GM12878 (cell line): ENCODE results near the gene MGME1. TPM values are rescaled to one million over a fixed set of nuclear protein-coding genes. Genes with fewer than 3 reads are reported as not detected.

Source experiments
- BCL3 ChIP-seq: IDR thresholded peaks from 2 replicates; pipeline ENCODE4 v1.6.1; 2011; ENCODE audit warnings: borderline replicate concordance, low read depth, mild to moderate bottlenecking, moderate library complexity, low read length; ENCODE audit not compliant: insufficient read depth, poor library complexity, severe bottlenecking
- CUX1 ChIP-seq: IDR thresholded peaks from 2 replicates; pipeline ENCODE4 v1.6.1; 2012; ENCODE audit warnings: improper control_type of control experiment, low read depth, low read length; ENCODE audit not compliant: insufficient replicate concordance
- EED ChIP-seq: sonication (generic); IDR thresholded peaks from 2 replicates; pipeline ENCODE4 v1.6.1; 2016; ENCODE audit warnings: antibody characterized with exemption, low read depth
- ELK1 ChIP-seq: IDR thresholded peaks from 2 replicates; pipeline ENCODE4 v1.6.1; 2012; ENCODE audit warnings: low read depth, low read length, improper control_type of control experiment
- NR2C2 ChIP-seq: IDR thresholded peaks from 2 replicates; pipeline ENCODE4 v1.6.1; 2011; ENCODE audit warnings: borderline replicate concordance, low read depth; ENCODE audit not compliant: control insufficient read depth, insufficient read length
- PML ChIP-seq: IDR thresholded peaks from 2 replicates; pipeline ENCODE4 v1.6.1; 2012; ENCODE audit warnings: low read length, inconsistent platforms
- RCOR1 ChIP-seq: conservative IDR thresholded peaks from 2 replicates; pipeline ENCODE4 v1.6.1; 2012; ENCODE audit warnings: low read depth, low read length, improper control_type of control experiment
- SUZ12 ChIP-seq: fragments of 200-600 bp; sonication (generic); IDR thresholded peaks from one replicate; pipeline ENCODE4 v1.6.1; 2018; ENCODE audit warnings: antibody characterized with exemption, mild to moderate bottlenecking; ENCODE audit not compliant: unreplicated experiment
- TCF7 ChIP-seq: IDR thresholded peaks from 2 replicates; pipeline ENCODE4 v1.6.1; 2014; ENCODE audit warnings: antibody characterized with exemption, borderline replicate concordance
- polyA plus RNA-seq, 11 experiments: library from polyadenylated mRNA; depleted of rRNA in 4 of 11; unstranded in 6 of 11; stranded (reverse) in 5 of 11; fragments of >200 nt; fragmentation: Nextera tagmentation in 4 of 11; fragmentation: Illumina TruSeq in 1 of 11; extraction: Ambion mirVana in 4 of 11; extraction: Trizol in 1 of 11; gene quantifications; 1 replicate in 1 of 11; 2 replicates in 10 of 11; pipeline versions ENCODE4 v1.2.1 to v1.2.3, GENCODE V29; 2011 to 2016; ENCODE audit warnings: inconsistent platforms in 2 of 11, missing spikeins in 2 of 11, low read depth in 1 of 11
- total RNA-seq, 4 experiments: library from RNA; depleted of rRNA in 3 of 4; stranded (reverse); fragments of >200 nt in 3 of 4; fragmentation: Illumina TruSeq in 1 of 4; extraction: Trizol in 1 of 4; gene quantifications; 2 replicates each; pipeline versions ENCODE4 v1.2.1 to v1.2.3, GENCODE V29; 2013 to 2021
- TF ChIP-seq, protein P1 (sequence below): fragments of 450-650 bp; IDR thresholded peaks from 2 replicates; pipeline ENCODE4 v1.6.1; 2017; ENCODE audit warnings: mild to moderate bottlenecking, moderate library complexity

Gene MGME1
- total and polyA plus RNA-seq, 10 of the 15 experiments (the other 5 are each of a cell fraction or from before 2014, with no cell fraction given) = 13.4 to 44.8 (median 30.6) TPM

- TF ChIP-seq CUX1 (no peak), NR2C2 (no peak), SUZ12 (no peak), TCF7 (no peak), RCOR1 (no peak), BCL3 (no peak), PML (no peak), EED (no peak), ELK1 (no peak)
- TF ChIP-seq, protein P1, sequence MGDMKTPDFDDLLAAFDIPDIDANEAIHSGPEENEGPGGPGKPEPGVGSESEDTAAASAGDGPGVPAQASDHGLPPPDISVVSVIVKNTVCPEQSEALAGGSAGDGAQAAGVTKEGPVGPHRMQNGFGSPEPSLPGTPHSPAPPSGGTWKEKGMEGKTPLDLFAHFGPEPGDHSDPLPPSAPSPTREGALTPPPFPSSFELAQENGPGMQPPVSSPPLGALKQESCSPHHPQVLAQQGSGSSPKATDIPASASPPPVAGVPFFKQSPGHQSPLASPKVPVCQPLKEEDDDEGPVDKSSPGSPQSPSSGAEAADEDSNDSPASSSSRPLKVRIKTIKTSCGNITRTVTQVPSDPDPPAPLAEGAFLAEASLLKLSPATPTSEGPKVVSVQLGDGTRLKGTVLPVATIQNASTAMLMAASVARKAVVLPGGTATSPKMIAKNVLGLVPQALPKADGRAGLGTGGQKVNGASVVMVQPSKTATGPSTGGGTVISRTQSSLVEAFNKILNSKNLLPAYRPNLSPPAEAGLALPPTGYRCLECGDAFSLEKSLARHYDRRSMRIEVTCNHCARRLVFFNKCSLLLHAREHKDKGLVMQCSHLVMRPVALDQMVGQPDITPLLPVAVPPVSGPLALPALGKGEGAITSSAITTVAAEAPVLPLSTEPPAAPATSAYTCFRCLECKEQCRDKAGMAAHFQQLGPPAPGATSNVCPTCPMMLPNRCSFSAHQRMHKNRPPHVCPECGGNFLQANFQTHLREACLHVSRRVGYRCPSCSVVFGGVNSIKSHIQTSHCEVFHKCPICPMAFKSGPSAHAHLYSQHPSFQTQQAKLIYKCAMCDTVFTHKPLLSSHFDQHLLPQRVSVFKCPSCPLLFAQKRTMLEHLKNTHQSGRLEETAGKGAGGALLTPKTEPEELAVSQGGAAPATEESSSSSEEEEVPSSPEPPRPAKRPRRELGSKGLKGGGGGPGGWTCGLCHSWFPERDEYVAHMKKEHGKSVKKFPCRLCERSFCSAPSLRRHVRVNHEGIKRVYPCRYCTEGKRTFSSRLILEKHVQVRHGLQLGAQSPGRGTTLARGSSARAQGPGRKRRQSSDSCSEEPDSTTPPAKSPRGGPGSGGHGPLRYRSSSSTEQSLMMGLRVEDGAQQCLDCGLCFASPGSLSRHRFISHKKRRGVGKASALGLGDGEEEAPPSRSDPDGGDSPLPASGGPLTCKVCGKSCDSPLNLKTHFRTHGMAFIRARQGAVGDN = no peak
These were observed 44.1 kb downstream of the MGME1 start (continued) for GRCh38 chr20:18012901-18013300.
